Measurements from ENCODE around the gene ITIH2.
"Not testable (repeated sequence)": the region's sequence is repeated elsewhere in the genome, so short reads cannot be mapped to it uniquely, and the experiment has no call there.

ITIH2 gene

DNA sequence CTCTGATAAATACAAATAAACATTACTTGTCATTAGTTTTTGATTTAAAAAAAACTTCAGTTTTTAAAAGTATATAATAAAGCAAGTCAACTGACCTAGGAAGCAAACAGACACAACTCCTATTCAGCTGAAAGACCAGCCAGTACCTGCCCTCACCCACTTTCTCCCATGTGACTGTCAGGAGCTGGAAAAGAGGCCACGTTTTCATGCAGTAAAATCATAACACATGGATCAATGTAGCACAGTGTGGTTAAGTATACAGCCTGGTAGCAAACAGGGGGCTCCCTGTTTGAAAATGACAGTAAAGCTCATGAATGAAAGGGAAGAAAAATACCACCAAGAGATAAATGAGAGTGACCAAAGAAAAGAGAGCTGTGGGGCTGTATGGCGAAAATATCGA is 63.1 kb downstream of the ITIH2 start:
- no peak for DNase-seq (ENCODE audit: low read depth, low spot score)
- no peak overlapping the region for H3K4me3 ChIP-seq (ENCODE audit: low read depth, low read length)
- TF ChIP-seq, protein P1, sequence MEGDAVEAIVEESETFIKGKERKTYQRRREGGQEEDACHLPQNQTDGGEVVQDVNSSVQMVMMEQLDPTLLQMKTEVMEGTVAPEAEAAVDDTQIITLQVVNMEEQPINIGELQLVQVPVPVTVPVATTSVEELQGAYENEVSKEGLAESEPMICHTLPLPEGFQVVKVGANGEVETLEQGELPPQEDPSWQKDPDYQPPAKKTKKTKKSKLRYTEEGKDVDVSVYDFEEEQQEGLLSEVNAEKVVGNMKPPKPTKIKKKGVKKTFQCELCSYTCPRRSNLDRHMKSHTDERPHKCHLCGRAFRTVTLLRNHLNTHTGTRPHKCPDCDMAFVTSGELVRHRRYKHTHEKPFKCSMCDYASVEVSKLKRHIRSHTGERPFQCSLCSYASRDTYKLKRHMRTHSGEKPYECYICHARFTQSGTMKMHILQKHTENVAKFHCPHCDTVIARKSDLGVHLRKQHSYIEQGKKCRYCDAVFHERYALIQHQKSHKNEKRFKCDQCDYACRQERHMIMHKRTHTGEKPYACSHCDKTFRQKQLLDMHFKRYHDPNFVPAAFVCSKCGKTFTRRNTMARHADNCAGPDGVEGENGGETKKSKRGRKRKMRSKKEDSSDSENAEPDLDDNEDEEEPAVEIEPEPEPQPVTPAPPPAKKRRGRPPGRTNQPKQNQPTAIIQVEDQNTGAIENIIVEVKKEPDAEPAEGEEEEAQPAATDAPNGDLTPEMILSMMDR (IDR thresholded peaks at IDR 0.05; ENCODE audit: insufficient read depth, low read length, missing control alignments): no peak
- ChIA-PET CTCF (interaction anchor here (1.7 kb wide), 1 partner anchor 10 kb away, joined by 6 read pairs; no protein-coding TSS in a partner anchor), POLR2A (no interaction called here)

DNA sequence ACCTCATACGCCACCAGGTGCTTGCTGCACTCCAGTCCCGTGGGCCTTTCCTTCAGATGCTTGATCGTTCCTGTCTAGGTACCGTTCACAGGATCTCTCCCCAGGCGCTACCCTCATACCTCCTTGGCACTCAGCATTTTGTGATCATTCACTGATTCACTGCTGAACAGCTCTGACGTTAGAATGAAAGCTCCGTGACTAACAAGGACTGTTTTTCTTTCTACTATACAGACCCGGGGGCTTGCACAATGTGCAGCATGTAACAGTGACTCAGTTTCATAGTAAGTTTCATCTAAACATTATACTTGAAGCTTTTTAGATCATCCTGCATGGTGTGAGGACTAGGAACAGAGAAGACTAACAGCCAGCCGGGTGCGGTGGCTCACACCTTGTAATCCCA is 64.1 kb downstream of the ITIH2 start:
- POLR2A ChIA-PET: interaction anchor here (0.7 to 1.2 kb wide), 3 partner anchors 21 to 51 kb away, joined by 3 to 5 read pairs (median 4); partner anchors contain the start of genes ATP5F1C, KIN and TAF3
- TF ChIP-seq, protein P1 (IDR thresholded peaks at IDR 0.05; ENCODE audit: insufficient read depth, low read length, missing control alignments): no peak
- CTCF ChIA-PET: interaction anchor here (1.7 kb wide), 1 partner anchor 11 kb away, joined by 6 read pairs; no protein-coding TSS in a partner anchor
- no peak overlapping the region for H3K4me3 ChIP-seq (ENCODE audit: low read depth, low read length)
- peak; percentile 52 for DNase-seq (ENCODE audit: low read depth, low spot score)

DNA sequence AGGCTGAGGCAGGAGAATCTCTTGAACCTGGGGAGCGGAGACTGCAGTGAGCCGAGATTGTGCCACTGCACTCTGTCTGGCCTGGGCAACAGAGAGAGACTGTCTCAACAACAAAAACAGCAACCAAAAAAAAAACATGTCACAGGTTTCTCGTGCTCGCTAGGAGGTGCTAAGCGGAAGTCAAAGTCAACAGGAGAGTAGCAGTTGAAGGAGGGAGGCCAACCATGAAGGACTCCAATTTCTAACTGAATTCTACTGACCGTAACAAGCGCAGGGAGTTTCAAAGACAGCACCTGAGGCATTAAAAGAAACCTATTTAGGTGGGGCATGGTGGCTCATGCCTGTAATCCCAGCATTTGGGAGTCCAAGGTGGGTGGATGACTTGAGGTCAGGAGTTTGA is 65.3 kb downstream of the ITIH2 start:
- TF ChIP-seq, protein P1 (IDR thresholded peaks at IDR 0.05; ENCODE audit: insufficient read depth, low read length, missing control alignments): no peak
- POLR2A ChIA-PET: interaction anchor here (1.0 kb wide), 1 partner anchor 9 kb away, joined by 3 read pairs; no protein-coding TSS in a partner anchor
- DNase-seq (ENCODE audit: low read depth, low spot score): no peak
- CTCF ChIA-PET: interaction anchor here (0.6 kb wide), 1 partner anchor 73 kb away, joined by 3 read pairs; no protein-coding TSS in a partner anchor
- H3K4me3 ChIP-seq (ENCODE audit: low read depth, low read length): no peak overlapping the region

DNA sequence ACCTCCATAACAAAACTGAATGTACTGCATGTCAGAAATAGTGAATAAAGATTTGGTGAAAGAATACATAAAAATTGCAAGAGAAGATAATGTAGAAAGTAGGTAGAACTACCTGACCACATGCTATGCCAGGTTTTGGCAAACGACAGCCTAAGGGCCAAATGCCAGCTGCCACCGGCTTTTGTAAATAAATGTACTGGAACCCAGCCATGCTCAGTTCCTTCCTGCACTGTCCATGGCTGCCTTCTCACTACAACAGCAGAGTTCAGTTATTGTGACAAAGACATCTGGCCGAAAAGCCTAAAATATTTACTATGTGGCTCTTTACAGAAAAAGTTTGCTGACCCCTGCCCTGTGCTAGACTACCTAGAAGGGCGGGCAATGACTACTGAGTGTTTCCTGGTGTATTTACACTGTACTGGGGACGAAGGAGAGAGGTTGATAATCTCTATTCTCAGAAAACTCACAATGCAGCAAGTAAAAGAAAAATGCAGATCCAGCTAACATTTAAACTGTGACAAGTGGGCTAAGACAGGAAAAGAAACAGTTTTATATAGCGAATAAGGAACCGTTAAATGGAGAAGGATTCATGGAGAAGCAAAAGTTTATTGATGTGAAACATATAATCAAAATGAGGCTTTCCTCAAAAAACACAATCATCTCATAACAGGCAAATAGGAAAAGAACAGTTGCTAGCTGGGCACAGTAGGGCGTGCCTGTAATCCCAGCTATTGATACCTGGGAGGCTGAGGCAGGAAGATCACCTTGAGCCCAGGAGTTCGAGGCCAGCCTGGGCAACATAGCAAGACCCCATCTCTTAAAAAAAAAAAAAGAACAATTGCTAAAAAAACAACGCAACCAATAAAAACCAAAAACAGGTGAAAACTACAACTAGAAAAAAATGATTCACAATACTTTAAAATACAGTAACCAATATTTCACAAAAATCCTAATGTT is 71.0 kb downstream of the ITIH2 start:
- POLR2A ChIA-PET: no interaction called here
- H3K4me3 ChIP-seq (ENCODE audit: low read depth, low read length): no peak overlapping the region
- CTCF ChIA-PET: interaction anchor here (0.7 kb wide), 1 partner anchor 28 kb away, joined by 3 read pairs; no protein-coding TSS in a partner anchor
- TF ChIP-seq, protein P1 (IDR thresholded peaks at IDR 0.05; ENCODE audit: insufficient read depth, low read length, missing control alignments): no peak
- no peak for DNase-seq (ENCODE audit: low read depth, low spot score)

DNA sequence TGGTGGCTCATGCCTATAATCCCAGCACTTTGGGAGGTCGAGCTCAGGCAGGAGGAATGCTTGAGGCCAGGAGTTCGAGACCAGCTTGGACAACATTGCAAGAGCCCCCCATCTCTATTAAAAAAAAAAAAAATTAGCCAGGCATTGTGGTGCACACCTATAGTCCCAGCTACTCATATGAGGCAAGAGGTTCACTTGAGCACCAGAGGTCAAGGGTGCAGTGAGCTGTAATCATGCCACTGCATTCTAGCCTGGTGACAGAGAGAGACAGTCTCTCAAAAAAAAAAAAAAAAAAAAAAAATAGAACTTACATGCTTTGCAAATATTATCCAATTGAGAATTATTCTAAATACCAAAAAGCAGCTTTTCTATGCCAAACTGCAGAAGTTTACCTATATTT is 73.7 kb downstream of the ITIH2 start:
- H3K4me3 ChIP-seq (ENCODE audit: low read depth, low read length): no peak overlapping the region
- ChIA-PET POLR2A (interaction anchor here (0.7 kb wide), 1 partner anchor 9 kb away, joined by 3 read pairs; no protein-coding TSS in a partner anchor), CTCF (no interaction called here)
- no peak for DNase-seq (ENCODE audit: low read depth, low spot score)
- TF ChIP-seq, protein P1 (IDR thresholded peaks at IDR 0.05; ENCODE audit: insufficient read depth, low read length, missing control alignments): no peak

DNA sequence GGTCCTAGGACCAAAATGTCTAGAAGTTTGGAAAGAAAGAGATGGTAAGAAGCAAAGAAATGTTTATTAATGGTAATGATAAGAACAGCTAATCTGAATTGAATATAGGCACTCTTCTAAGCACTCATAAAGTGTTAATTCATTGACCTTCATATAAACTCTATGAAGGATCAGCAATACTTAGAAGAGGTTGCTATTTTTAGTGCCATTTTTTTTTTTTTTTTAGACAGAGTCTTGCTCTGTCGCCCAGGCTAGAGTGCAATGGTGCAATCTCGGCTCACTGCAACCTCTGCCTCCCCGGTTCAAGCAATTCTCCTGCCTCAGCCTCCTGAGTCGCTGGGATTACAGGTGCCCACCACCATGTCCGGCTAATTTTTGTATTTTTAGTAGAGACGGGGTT is 79.1 kb downstream of the ITIH2 start:
- POLR2A ChIA-PET; CTCF ChIA-PET; DNase-seq (ENCODE audit: low read depth, low spot score); H3K4me3 ChIP-seq (ENCODE audit: low read depth, low read length): not testable (repeated sequence)

All from AG04449 (cell line).